GM06990 (cell line): ENCODE data around the gene ZNF750.
A peak's percentile ranks its signal among the peaks of the same experiment; 100 is the strongest.

Source experiments
- DNase-seq: peaks from one replicate; pipeline ENCODE4 v3.0.0-alpha.2; 2011; ENCODE audit not compliant: insufficient read length; ENCODE audit errors: extremely low read depth
- H3K27me3 ChIP-seq: replicated peaks from 2 replicates; pipeline ENCODE4 v1.6.0; 2011; ENCODE audit warnings: low read length; ENCODE audit not compliant: control insufficient read depth, insufficient read depth
- H3K36me3 ChIP-seq: 2 replicates; pipeline ENCODE4 v1.5.1; 2011; ENCODE audit warnings: low read length; ENCODE audit not compliant: control insufficient read depth, insufficient read depth
- H3K4me3 ChIP-seq: replicated peaks from 2 replicates; pipeline ENCODE4 v1.5.1; 2011; ENCODE audit warnings: low read depth, mild to moderate bottlenecking, control low read depth, low read length
- TF ChIP-seq, protein P1 (sequence below): IDR thresholded peaks from 2 replicates; pipeline ENCODE4 v1.5.1; 2011; ENCODE audit warnings: low read length, control low read depth, mild to moderate bottlenecking, inconsistent platforms; ENCODE audit not compliant: insufficient read depth, poor library complexity, severe bottlenecking

Gene ZNF750

DNA sequence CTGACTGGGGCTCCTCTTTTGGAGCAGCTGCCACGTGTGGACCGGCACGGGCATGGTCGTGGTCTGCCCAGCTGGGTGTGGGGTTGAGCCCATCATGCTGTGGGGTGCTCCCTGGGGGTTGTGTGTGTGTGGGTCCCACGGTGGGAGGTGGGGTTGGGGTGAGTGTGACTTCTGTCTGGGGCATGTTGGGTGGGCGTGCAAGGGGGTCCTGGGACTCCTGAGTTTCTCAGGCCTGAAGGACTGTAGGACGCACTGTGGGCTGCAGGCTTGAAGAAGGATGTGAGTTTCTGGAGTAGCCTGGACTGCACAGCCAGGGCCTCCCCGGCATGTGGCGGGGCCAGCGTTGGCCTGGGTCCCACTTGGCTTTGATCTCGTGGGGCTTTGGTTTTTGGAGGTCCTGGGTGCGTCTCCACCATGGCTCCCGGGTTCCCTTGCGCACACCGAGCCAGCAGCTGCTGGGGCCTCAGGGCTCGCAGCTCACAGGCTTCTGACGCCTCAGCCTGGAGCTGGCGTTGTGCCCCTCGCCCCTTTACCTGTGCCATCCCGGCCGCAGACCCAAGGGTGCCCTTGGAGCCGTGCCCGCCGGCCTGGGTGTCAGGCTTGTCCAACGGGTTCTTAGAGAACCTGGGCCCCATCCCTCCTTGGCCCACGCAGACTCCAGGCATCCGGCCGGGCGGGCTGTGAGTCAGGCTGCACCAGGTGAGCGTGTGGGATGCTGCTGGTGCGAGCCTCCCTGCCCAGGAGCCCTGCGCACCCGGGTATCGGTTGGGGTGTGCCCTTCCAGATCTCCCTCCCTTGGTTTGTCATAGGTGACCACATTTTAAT, 34.4 kb upstream of the ZNF750 start:
- H3K4me3 ChIP-seq: no peak overlapping the region
- TF ChIP-seq, protein P1, sequence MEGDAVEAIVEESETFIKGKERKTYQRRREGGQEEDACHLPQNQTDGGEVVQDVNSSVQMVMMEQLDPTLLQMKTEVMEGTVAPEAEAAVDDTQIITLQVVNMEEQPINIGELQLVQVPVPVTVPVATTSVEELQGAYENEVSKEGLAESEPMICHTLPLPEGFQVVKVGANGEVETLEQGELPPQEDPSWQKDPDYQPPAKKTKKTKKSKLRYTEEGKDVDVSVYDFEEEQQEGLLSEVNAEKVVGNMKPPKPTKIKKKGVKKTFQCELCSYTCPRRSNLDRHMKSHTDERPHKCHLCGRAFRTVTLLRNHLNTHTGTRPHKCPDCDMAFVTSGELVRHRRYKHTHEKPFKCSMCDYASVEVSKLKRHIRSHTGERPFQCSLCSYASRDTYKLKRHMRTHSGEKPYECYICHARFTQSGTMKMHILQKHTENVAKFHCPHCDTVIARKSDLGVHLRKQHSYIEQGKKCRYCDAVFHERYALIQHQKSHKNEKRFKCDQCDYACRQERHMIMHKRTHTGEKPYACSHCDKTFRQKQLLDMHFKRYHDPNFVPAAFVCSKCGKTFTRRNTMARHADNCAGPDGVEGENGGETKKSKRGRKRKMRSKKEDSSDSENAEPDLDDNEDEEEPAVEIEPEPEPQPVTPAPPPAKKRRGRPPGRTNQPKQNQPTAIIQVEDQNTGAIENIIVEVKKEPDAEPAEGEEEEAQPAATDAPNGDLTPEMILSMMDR: no peak
- DNase-seq: no peak
- no peaks in the 10 kb centered on the region for H3K27me3 ChIP-seq
- peaks cover 5% of the 10 kb centered on the region for H3K36me3 ChIP-seq

DNA sequence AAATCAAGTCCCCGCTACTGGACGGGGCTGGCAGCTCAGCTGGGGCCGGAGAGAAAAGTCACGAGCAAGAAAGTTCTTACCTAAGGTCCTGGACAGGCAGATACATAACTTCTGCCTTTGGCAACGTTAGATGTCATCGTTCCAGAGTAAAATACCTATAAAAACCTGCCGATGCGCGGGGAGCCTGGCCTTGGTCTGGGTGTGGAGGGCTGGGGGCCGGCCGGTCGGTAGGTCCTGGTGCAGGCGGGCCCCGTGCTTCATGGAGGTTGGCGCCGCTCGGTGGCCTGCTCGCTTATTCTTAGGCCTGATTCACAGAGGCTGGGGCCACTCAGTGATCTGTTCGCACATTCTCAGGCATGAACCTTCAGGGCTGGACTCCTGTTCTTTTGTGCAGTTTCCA, 33.7 kb upstream of the ZNF750 start:
- Histone ChIP-seq H3K27me3 (no peaks in the 10 kb centered on the region), H3K4me3 (no peak overlapping the region), H3K36me3 (peaks cover 5% of the 10 kb centered on the region)
- no peak for DNase-seq
- TF ChIP-seq, protein P1: no peak

DNA sequence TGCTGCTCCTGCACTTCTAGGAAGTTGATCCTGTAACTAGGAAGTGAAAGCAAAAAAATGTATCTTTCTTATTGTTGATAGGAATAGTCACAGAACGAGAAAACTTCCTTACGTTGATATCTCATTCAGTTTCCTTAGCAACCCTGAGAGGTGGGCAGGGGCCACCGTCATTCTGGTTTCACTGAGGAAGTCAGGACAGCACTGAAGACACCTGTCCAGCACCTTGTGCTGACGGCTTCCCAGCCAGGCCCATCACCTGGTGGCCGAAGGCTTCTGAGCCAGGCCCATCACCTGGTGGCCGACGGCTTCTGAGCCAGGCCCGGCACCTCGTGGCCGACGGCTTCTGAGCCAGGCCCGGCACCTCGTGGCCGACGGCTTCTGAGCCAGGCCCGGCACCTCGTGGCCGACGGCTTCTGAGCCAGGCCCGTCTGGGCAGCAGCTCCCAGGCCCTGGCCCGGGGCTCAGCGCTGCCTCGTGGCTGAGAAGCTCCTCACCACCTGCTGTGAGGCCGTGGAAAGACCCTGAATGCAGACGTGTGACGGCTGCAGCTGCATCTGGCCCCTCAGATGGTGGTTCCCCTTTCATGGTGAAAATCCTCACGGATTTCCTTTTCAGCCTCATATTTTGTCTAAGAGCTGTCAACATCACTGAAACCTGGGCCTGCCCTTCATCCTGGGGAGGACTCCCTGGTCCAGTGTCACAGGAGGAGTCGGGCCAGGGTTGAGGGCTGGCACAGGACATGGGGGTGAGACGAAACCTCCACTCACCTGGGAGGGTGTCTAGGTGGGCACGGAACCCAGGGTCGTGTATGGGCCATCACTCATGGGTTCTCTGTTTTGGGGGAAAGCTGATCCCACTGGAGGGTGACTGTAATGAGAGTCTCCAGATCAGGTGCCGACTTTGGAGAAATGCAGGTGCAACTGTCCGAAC, 33.0 kb upstream of the ZNF750 start:
- DNase-seq: no peak

DNA sequence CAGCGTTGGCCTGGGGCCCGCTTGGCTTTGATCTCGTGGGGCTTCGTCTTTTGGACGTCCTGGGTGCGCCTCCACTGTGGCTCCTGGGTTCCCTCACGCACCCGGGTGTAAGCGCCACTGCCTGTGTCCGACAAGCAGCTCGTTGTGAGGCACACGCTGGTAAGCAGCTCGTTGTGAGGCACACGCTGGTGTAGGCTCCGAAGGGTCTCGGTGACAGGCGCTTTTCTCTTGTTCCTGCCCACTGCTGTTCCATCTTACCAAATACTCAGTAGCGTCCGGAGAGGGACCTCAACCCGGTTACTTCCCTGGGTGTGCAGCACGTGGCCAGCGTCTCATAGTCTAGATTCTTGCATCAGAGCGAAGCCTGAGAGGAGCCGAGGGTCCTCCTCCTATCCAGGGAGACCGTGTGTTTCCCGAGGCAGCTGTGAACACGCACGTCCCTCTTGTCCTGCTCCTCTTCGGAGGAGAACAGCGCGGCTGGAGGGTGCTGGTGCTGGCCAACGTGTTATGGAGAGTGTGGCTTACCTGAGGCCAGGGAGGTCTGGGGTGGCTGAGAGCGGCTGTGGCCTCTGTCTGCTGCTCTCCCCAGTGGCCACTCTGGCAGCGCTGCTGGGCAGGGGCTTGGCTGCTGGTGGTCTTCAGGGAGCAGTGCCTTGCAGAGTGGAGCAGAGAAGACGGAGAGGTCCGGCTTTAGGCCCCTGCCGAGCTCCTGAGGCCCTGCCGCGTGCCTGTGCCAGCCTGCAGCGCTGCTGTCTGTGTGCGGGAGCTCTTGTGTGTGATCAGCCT, 32.1 kb upstream of the ZNF750 start:
- H3K4me3 ChIP-seq: no peak overlapping the region
- no peak for DNase-seq
- H3K27me3 ChIP-seq: no peaks in the 10 kb centered on the region
- TF ChIP-seq, protein P1: no peak
- H3K36me3 ChIP-seq: peaks cover 5% of the 10 kb centered on the region

More for the DNA sequence above, 33.0 kb upstream of the ZNF750 start:
- Histone ChIP-seq H3K36me3 (peaks cover 5% of the 10 kb centered on the region), H3K27me3 (no peaks in the 10 kb centered on the region), H3K4me3 (no peak overlapping the region)
- TF ChIP-seq, protein P1: no peak

DNA sequence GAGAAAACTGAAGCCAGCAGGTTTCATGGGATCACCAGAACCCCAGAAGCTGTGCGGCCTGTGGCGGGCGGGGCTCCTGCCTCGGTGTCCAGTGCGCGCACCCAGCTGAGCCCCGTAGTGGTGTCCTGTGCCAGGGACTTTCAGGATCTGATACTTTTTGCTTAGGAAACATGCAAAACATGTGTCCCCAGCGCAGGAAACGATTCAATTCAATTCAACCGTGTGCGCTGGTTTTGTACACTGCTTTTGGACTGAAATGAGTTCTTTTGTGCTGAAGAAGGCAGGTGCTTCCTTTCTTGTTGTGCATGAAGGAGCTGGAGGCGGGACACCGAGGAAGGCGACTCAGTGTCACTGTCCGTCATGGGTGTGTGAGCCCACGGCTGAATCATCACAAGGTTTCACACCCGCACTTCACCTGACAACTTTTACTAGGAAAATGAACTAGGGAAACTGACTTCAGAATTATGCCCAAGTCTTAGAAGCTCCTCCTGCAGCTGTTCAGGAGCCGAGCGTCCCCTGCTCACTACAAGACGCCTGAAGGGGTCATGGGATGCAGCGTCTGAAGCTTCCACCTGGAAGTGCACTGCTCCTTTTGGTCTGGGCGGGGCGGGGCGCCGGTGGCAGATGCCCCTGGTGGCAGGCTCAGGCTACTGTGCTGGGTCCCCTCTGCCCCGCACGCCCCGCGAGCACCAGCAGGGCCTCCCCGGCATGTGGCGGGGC, 31.4 kb upstream of the ZNF750 start:
- Histone ChIP-seq H3K36me3 (peaks cover 5% of the 10 kb centered on the region), H3K4me3 (0 out of 2 replicates have a peak overlapping the region, but pooled peaks have one; percentile 7)
- peak; percentile 85 for DNase-seq

More for the DNA sequence above, 31.4 kb upstream of the ZNF750 start:
- TF ChIP-seq, protein P1: peak; percentile 49
- no peaks in the 10 kb centered on the region for H3K27me3 ChIP-seq
